Colonic mucosa (tissue), 4 donors: ENCODE measurements around the gene SLC12A4. TPM values are rescaled to one million over a fixed set of nuclear protein-coding genes. Genes with fewer than 3 reads are reported as not detected.

Source experiments
- DNase-seq: peaks from one replicate; pipeline ENCODE4 v3.0.0-alpha.2; 2020
- H3K27ac ChIP-seq: fragments of 200-600 bp; one replicate; pipeline ENCODE4 v1.8.0; 2021
- H3K27me3 ChIP-seq: fragments of 200-600 bp; one replicate; pipeline ENCODE4 v1.8.0; 2021
- H3K36me3 ChIP-seq: fragments of 200-600 bp; one replicate; pipeline ENCODE4 v1.8.0; 2021
- H3K4me1 ChIP-seq: fragments of 200-600 bp; one replicate; pipeline ENCODE4 v1.8.0; 2021; ENCODE audit warnings: mild to moderate bottlenecking
- H3K4me3 ChIP-seq: fragments of 200-600 bp; one replicate; pipeline ENCODE4 v1.8.0; 2021
- H3K9ac ChIP-seq, 2 donors: one replicate each; pipeline ENCODE4 v1.7.0; 2013; ENCODE audit warnings: control low read depth in 2 of 2, low read depth in 2 of 2, low read length in 2 of 2
- H3K9me3 ChIP-seq: fragments of 200-600 bp; one replicate; pipeline ENCODE4 v1.8.0; 2021
- CTCF ChIP-seq: fragments of 200-600 bp; IDR thresholded peaks from one replicate; pipeline ENCODE4 v1.8.0; 2022; ENCODE audit warnings: antibody characterized with exemption, mild to moderate bottlenecking
- intact Hi-C: fragments of 100-400 bp; cut with DNase I; formaldehyde crosslinking; loops from one replicate; pipeline ENCODE4 v1.14.1; 2022
- total RNA-seq, 2 donors: library from RNA; stranded (reverse); fragmentation: NEBNext Ultra II Directional in 1 of 2; extraction: Animal tissue kit (Norgen Biotek cat#: 25700) in 1 of 2; gene quantifications; one replicate each; pipeline ENCODE4 v1.2.1, GENCODE V29; 2021
- donor health status: healthy.
- donor health status: DM: no; HTN: no; CAD: no.
- donor health status: DM: no; HTN: no; CAD: no.

The SLC12A4 gene
- total RNA-seq, 2 donors from 2014 or later, result 8.7 to 17.0 TPM

GRCh38 chr16:67922740-67923139, 45.7 kb downstream of the SLC12A4 start:
- Histone ChIP-seq H3K9ac (no peak overlapping the region), H3K27me3 (no peaks in the 10 kb centered on the region), H3K4me3 (no peak overlapping the region), H3K27ac (no peak overlapping the region), H3K36me3 (no peaks in the 10 kb centered on the region), H3K4me1 (no peaks in the 10 kb centered on the region), H3K9me3 (no peaks in the 10 kb centered on the region)
- intact Hi-C loops, result loop anchor here (10.0 kb wide), 1 partner anchor 108 kb away; no protein-coding TSS in a partner anchor
- DNase-seq, result no peak
- TF ChIP-seq CTCF, result no peak

- no peaks in the 10 kb centered on the region for H3K9me3 ChIP-seq
- no peaks in the 10 kb centered on the region for H3K27me3 ChIP-seq
- H3K27ac ChIP-seq, result no peak overlapping the region
- H3K4me3 ChIP-seq, result no peak overlapping the region
- H3K9ac ChIP-seq, result no peak overlapping the region
- no peak for DNase-seq
- no peak for TF ChIP-seq CTCF
- no peaks in the 10 kb centered on the region for H3K4me1 ChIP-seq
- H3K36me3 ChIP-seq, result no peaks in the 10 kb centered on the region
- intact Hi-C loops, result loop anchor here (10.0 kb wide), 1 partner anchor 107 kb away; no protein-coding TSS in a partner anchor
Measured at GRCh38 chr16:67922221-67922620, 46.2 kb downstream of the SLC12A4 start.

GRCh38 chr16:67919622-67920221, 48.7 kb downstream of the SLC12A4 start:
- no peaks in the 10 kb centered on the region for H3K9me3 ChIP-seq
- no peaks in the 10 kb centered on the region for H3K4me1 ChIP-seq
- DNase-seq, result no peak
- TF ChIP-seq CTCF, result no peak
- H3K4me3 ChIP-seq, result no peak overlapping the region
- H3K9ac ChIP-seq, result no peak overlapping the region
- intact Hi-C loops, result loop anchor here (10.0 kb wide), 1 partner anchor 105 kb away; no protein-coding TSS in a partner anchor
- H3K27me3 ChIP-seq, result no peaks in the 10 kb centered on the region
- H3K27ac ChIP-seq, result no peak overlapping the region
- no peaks in the 10 kb centered on the region for H3K36me3 ChIP-seq

GRCh38 chr16:67917852-67918236, 50.6 kb downstream of the SLC12A4 start:
- no peak for DNase-seq
- Histone ChIP-seq H3K27ac (no peak overlapping the region), H3K36me3 (no peaks in the 10 kb centered on the region), H3K9ac (no peak overlapping the region), H3K27me3 (no peaks in the 10 kb centered on the region), H3K4me1 (no peaks in the 10 kb centered on the region), H3K4me3 (no peak overlapping the region), H3K9me3 (no peaks in the 10 kb centered on the region)
- intact Hi-C loops, result no loop called here
- no peak for TF ChIP-seq CTCF

GRCh38 chr16:67917140-67917851, 51.1 kb downstream of the SLC12A4 start:
- intact Hi-C loops, result no loop called here

More at GRCh38 chr16:67917140-67917851, 51.1 kb downstream of the SLC12A4 start:
- no peak for DNase-seq
- H3K9me3 ChIP-seq, result no peaks in the 10 kb centered on the region
- H3K27ac ChIP-seq, result no peak overlapping the region
- no peak overlapping the region for H3K4me3 ChIP-seq
- H3K9ac ChIP-seq, result no peak overlapping the region
- H3K36me3 ChIP-seq, result no peaks in the 10 kb centered on the region
- no peaks in the 10 kb centered on the region for H3K27me3 ChIP-seq
- no peaks in the 10 kb centered on the region for H3K4me1 ChIP-seq
- no peak for TF ChIP-seq CTCF
